H9 (cell line): Measurements from ENCODE around the gene MAP7. TPM values are rescaled to one million over a fixed set of nuclear protein-coding genes. Genes with fewer than 3 reads are reported as not detected.

ENCODE experiments used
- DNase-seq: peaks from one replicate; pipeline ENCODE4 v3.0.0-alpha.2; 2017
- H2AFZ ChIP-seq: one replicate; pipeline ENCODE4 v1.6.1; 2013; ENCODE audit warnings: mild to moderate bottlenecking, low read length, control low read depth, moderate library complexity
- H2AK5ac ChIP-seq: 2 replicates; pipeline ENCODE4 v1.6.1; 2013; ENCODE audit warnings: low read length, control low read depth, mixed read lengths; ENCODE audit not compliant: insufficient read length
- H2BK120ac ChIP-seq: one replicate; pipeline ENCODE4 v1.6.1; 2013; ENCODE audit warnings: low read depth, mild to moderate bottlenecking, low read length, control low read depth, inconsistent platforms; ENCODE audit not compliant: poor library complexity, severe bottlenecking
- H2BK12ac ChIP-seq: 2 replicates; pipeline ENCODE4 v1.6.1; 2013; ENCODE audit warnings: low read length, control low read depth, mixed read lengths, low read depth; ENCODE audit not compliant: insufficient read length
- H2BK15ac ChIP-seq: 2 replicates; pipeline ENCODE4 v1.6.1; 2013; ENCODE audit warnings: low read depth, low read length, control low read depth
- H2BK20ac ChIP-seq: one replicate; pipeline ENCODE4 v1.6.1; 2013; ENCODE audit warnings: low read depth, mild to moderate bottlenecking, low read length, control low read depth, inconsistent platforms; ENCODE audit not compliant: poor library complexity, severe bottlenecking
- H2BK5ac ChIP-seq: 2 replicates; pipeline ENCODE4 v1.6.1; 2013; ENCODE audit warnings: low read length, control low read depth, mixed read lengths; ENCODE audit not compliant: insufficient read length
- H3K14ac ChIP-seq: 2 replicates; pipeline ENCODE4 v1.6.1; 2013; ENCODE audit warnings: low read length, control low read depth; ENCODE audit not compliant: insufficient read depth
- H3K18ac ChIP-seq: 2 replicates; pipeline ENCODE4 v1.6.1; 2013; ENCODE audit warnings: low read depth, mild to moderate bottlenecking, mixed read lengths, low read length, control low read depth; ENCODE audit not compliant: insufficient read length
- H3K23ac ChIP-seq: 2 replicates; pipeline ENCODE4 v1.6.1; 2013; ENCODE audit warnings: low read length, control low read depth, mixed read lengths, low read depth; ENCODE audit not compliant: insufficient read length
- H3K23me2 ChIP-seq: 2 replicates; pipeline ENCODE4 v1.6.1; 2013; ENCODE audit warnings: low read depth, mild to moderate bottlenecking, mixed read lengths, low read length, control low read depth; ENCODE audit not compliant: insufficient read length, poor library complexity, severe bottlenecking
- H3K27ac ChIP-seq: 2 replicates; pipeline ENCODE4 v1.5.1; 2013; ENCODE audit warnings: low read length, control low read depth, mixed read lengths, low read depth; ENCODE audit not compliant: insufficient read length
- H3K27me3 ChIP-seq: 2 replicates; pipeline ENCODE4 v1.6.1; 2013; ENCODE audit warnings: low read length, control low read depth, inconsistent platforms; ENCODE audit not compliant: insufficient read depth
- H3K4ac ChIP-seq: 2 replicates; pipeline ENCODE4 v1.6.1; 2013; ENCODE audit warnings: low read depth, mild to moderate bottlenecking, control low read depth, inconsistent platforms, low read length, moderate library complexity
- H3K4me1 ChIP-seq: 2 replicates; pipeline ENCODE4 v1.6.1; 2013; ENCODE audit warnings: low read length, control low read depth, inconsistent platforms; ENCODE audit not compliant: insufficient read depth
- H3K4me2 ChIP-seq: 2 replicates; pipeline ENCODE4 v1.6.1; 2013; ENCODE audit warnings: low read length, control low read depth, mixed read lengths; ENCODE audit not compliant: insufficient read length, insufficient read depth
- H3K56ac ChIP-seq: 2 replicates; pipeline ENCODE4 v1.6.1; 2013; ENCODE audit warnings: low read depth, mild to moderate bottlenecking, mixed read lengths, low read length, control low read depth; ENCODE audit not compliant: insufficient read length
- H3K79me1 ChIP-seq: 2 replicates; pipeline ENCODE4 v1.6.1; 2013; ENCODE audit warnings: low read depth, mild to moderate bottlenecking, moderate library complexity, low read length, control low read depth, inconsistent platforms; ENCODE audit not compliant: insufficient read depth, poor library complexity, severe bottlenecking
- H3K79me2 ChIP-seq: 2 replicates; pipeline ENCODE4 v1.6.1; 2013; ENCODE audit warnings: low read length, control low read depth, inconsistent platforms; ENCODE audit not compliant: insufficient read depth
- H3K9ac ChIP-seq: 2 replicates; pipeline ENCODE4 v1.6.1; 2013; ENCODE audit warnings: low read length, control low read depth, mixed read lengths; ENCODE audit not compliant: insufficient read length; ENCODE audit errors: extremely low read depth
- H3K9me3 ChIP-seq: one replicate; pipeline ENCODE4 v1.6.1; 2013; ENCODE audit warnings: low read depth, low read length, inconsistent platforms; ENCODE audit not compliant: control insufficient read depth
- H3T11ph ChIP-seq: one replicate; pipeline ENCODE4 v1.6.1; 2013; ENCODE audit warnings: mild to moderate bottlenecking, low read length, control low read depth, inconsistent platforms
- H4K20me1 ChIP-seq: one replicate; pipeline ENCODE4 v1.6.1; 2013; ENCODE audit not compliant: control insufficient read depth, insufficient read length, insufficient read depth
- H4K5ac ChIP-seq: 2 replicates; pipeline ENCODE4 v1.6.1; 2013; ENCODE audit warnings: low read depth, mild to moderate bottlenecking, mixed read lengths, low read length, control low read depth; ENCODE audit not compliant: insufficient read length
- H4K8ac ChIP-seq: replicated peaks from 2 replicates; pipeline ENCODE4 v1.6.1; 2013; ENCODE audit warnings: low read length, control low read depth, mixed read lengths, low read depth; ENCODE audit not compliant: insufficient read length
- H4K91ac ChIP-seq: 2 replicates; pipeline ENCODE4 v1.6.1; 2013; ENCODE audit warnings: low read depth, mild to moderate bottlenecking, moderate library complexity, mixed read lengths, low read length, control low read depth; ENCODE audit not compliant: insufficient read length
- H3K27ac Mint-ChIP-seq, 3 experiments: 2 replicates in 2 of 3; 3 replicates in 1 of 3; pipeline ENCODE4 v1.8.0; 2020 to 2021; ENCODE audit warnings: mixed read lengths in 3 of 3, mild to moderate bottlenecking in 1 of 3, moderate library complexity in 1 of 3
- H3K27me3 Mint-ChIP-seq: 2 replicates; pipeline ENCODE4 v1.8.0; 2021; ENCODE audit warnings: low read depth, mild to moderate bottlenecking, moderate library complexity, mixed read lengths
- H3K36me3 Mint-ChIP-seq, 3 experiments: 2 replicates in 2 of 3; 3 replicates in 1 of 3; pipeline ENCODE4 v1.8.0; 2020 to 2021; ENCODE audit warnings: low read depth in 3 of 3, mixed read lengths in 3 of 3; ENCODE audit not compliant: insufficient read depth in 1 of 3
- H3K4me1 Mint-ChIP-seq, 2 experiments: 2 replicates each; pipeline ENCODE4 v1.8.0; 2020; ENCODE audit warnings: mixed read lengths in 2 of 2
- H3K4me3 Mint-ChIP-seq, 2 experiments: 2 replicates in 1 of 2; 3 replicates in 1 of 2; pipeline ENCODE4 v1.8.0; 2020 to 2021; ENCODE audit warnings: mild to moderate bottlenecking in 2 of 2, mixed read lengths in 2 of 2, moderate library complexity in 1 of 2
- H3K9me3 Mint-ChIP-seq, 2 experiments: 2 replicates in 1 of 2; 3 replicates in 1 of 2; pipeline ENCODE4 v1.8.0; 2020; ENCODE audit warnings: mild to moderate bottlenecking in 2 of 2, mixed read lengths in 2 of 2, moderate library complexity in 1 of 2
- WGBS: extraction: QIAGEN DNeasy Blood & Tissue Kit; methylation state at CpG from one replicate; pipeline ENCODE4 v1.1.7; 2013; ENCODE audit warnings: missing lambda C conversion rate, low lambda C conversion rate, mixed read lengths; ENCODE audit not compliant: insufficient read length; ENCODE audit errors: extremely low coverage; 5-methylcytosine and 5-hydroxymethylcytosine counted together
- total RNA-seq: library from RNA; stranded (reverse); gene quantifications from 2 replicates; pipeline ENCODE4 v1.2.1, GENCODE V29; 2021
- TF ChIP-seq, protein P1 (sequence below): fragments of 200-600 bp; sonication (generic); conservative IDR thresholded peaks from 3 replicates; pipeline ENCODE4 v1.8.0; 2021; ENCODE audit warnings: antibody characterized with exemption, mild to moderate bottlenecking

Gene MAP7
- total RNA-seq, 1 experiment from 2014 or later = 51.1 TPM

DNA sequence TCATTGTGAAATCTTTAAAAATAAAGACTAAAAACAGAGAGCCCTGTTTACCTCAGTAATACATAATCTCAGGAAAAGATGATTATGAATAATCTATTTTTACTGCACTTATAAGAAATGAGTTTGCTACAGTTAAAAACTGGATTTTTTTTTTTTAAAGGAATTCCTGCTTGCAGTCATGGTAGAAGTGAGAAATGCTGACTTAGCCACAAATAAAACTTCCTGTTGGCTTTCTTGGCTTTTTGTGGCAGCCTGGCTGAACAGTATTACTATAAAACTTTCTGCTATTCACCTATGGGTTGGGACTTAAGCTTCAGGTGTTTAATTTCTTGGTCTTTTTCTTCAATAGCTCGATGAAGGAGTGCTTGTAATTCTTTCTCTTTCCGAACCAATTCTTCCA is 12.0 kb upstream of the MAP7 start:
- no peak overlapping the region for H2BK12ac ChIP-seq
- H2BK5ac ChIP-seq = no peak overlapping the region
- no peak for DNase-seq
- no peak overlapping the region for H2BK15ac ChIP-seq
- no peak overlapping the region for H3K9ac ChIP-seq
- H4K8ac ChIP-seq = no peak overlapping the region
- H2BK20ac ChIP-seq = no peak overlapping the region
- no peaks in the 10 kb centered on the region for H3K9me3 ChIP-seq
- no peak overlapping the region for H2AK5ac ChIP-seq
- no peaks in the 10 kb centered on the region for H3K79me1 ChIP-seq
- no peak overlapping the region for H3K56ac ChIP-seq
- Mint-ChIP-seq H3K4me3 (no peak overlapping the region), H3K27me3 (no peaks in the 10 kb centered on the region), H3K4me1 (no peaks in the 10 kb centered on the region), H3K27ac (no peak overlapping the region), H3K9me3 (no peaks in the 10 kb centered on the region), H3K36me3 (no peaks in the 10 kb centered on the region)
- no peak overlapping the region for H2AFZ ChIP-seq
- H3K79me2 ChIP-seq = no peaks in the 10 kb centered on the region
- H3T11ph ChIP-seq = no peak overlapping the region
- no peak overlapping the region for H3K4me2 ChIP-seq
- H3K27ac ChIP-seq = no peak overlapping the region
- H3K23ac ChIP-seq = no peak overlapping the region
- no peak overlapping the region for H2BK120ac ChIP-seq
- TF ChIP-seq, protein P1, sequence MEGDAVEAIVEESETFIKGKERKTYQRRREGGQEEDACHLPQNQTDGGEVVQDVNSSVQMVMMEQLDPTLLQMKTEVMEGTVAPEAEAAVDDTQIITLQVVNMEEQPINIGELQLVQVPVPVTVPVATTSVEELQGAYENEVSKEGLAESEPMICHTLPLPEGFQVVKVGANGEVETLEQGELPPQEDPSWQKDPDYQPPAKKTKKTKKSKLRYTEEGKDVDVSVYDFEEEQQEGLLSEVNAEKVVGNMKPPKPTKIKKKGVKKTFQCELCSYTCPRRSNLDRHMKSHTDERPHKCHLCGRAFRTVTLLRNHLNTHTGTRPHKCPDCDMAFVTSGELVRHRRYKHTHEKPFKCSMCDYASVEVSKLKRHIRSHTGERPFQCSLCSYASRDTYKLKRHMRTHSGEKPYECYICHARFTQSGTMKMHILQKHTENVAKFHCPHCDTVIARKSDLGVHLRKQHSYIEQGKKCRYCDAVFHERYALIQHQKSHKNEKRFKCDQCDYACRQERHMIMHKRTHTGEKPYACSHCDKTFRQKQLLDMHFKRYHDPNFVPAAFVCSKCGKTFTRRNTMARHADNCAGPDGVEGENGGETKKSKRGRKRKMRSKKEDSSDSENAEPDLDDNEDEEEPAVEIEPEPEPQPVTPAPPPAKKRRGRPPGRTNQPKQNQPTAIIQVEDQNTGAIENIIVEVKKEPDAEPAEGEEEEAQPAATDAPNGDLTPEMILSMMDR = no peak
- H4K91ac ChIP-seq = no peak overlapping the region
- no peaks in the 10 kb centered on the region for H4K20me1 ChIP-seq
- no peaks in the 10 kb centered on the region for H3K4me1 ChIP-seq
- no peaks in the 10 kb centered on the region for H3K23me2 ChIP-seq
- H3K14ac ChIP-seq = no peak overlapping the region
- no peaks in the 10 kb centered on the region for H3K27me3 ChIP-seq
- H4K5ac ChIP-seq = no peak overlapping the region
- no peak overlapping the region for H3K4ac ChIP-seq
- H3K18ac ChIP-seq = no peak overlapping the region
- WGBS = no CpG with 5 or more reads among the region's 2 CpGs
